Right hindlimb (tissue), 1 donor: ENCODE measurements around the gene PRR20B.
"Not testable (repeated sequence)": the region's sequence is repeated elsewhere in the genome, so short reads cannot be mapped to it uniquely, and the experiment has no call there.

Source experiments
- DNase-seq: peaks from one replicate; pipeline ENCODE4 v3.0.0-alpha.2; 2018

Gene PRR20B

DNA sequence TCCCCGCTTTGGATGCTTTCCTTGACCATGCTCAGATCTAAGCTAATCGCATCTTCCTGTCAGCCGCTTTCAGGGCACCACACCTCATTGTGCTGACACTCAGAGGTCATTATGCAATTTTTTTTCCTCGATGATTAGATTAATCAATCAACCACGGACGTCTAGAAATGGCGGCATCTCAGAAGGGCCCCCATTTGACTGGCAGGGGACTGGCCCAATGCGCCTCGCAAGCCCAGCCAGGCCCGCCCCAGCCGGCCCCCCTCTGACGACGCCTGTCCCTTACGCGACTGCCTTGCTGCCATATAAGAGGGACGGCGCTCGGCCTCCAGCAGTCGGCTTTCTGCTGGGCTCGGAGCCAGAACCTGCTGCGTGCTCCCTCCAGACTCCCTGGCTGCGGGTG, at the start of gene PRR20B:
Gene PRR20B (plus strand): TSS at position 301 of the 400 bp plus-strand sequence. CDS start 387 bp downstream, outside the sequence.
- not testable (repeated sequence) for DNase-seq

DNA sequence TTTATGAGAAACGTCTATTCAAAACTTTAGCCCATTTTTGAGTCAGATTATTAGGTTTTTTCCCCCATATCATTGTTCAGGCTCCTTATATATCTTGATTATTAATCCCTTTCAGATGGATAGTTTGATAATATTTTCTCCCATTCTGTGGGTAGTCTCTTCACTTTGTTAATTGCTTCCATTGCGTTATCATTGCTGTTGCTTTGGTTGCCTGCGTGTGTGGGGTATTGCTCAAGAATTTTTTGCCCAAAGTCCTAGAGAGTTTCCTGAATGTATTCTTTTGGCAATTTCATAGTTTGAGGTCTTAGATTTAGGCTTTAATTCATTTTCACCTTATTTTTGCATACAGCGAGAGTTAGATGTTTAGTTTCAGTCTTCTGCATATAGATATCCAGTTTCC, 32.3 kb upstream of the PRR20B start:
- no peak for DNase-seq

GRCh38 chr13:57123681-57124080, 23.6 kb upstream of the PRR20B start:
- DNase-seq: peak; percentile 84

- DNase-seq: no peak
Measured at GRCh38 chr13:57128909-57129308, 18.4 kb upstream of the PRR20B start.

DNA sequence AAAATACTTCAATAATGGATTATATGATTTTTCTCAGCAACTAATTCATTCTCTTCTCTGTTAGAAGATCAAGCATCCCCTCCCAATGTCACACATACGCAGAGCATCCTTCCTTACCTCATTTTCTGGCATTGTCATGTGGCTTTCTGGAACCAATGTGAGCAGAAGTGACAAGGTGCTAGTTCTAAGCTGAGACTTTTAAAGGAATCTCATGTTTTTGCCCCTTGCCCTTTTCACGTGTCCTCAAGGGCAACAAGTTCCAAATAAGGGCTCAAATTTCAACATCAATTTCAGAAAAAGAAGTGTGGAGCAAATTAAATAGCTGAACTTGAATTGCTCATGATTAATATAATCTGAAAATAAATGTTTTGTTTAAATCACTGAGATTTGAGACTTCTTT, 11.2 kb upstream of the PRR20B start:
- DNase-seq: no peak

DNA sequence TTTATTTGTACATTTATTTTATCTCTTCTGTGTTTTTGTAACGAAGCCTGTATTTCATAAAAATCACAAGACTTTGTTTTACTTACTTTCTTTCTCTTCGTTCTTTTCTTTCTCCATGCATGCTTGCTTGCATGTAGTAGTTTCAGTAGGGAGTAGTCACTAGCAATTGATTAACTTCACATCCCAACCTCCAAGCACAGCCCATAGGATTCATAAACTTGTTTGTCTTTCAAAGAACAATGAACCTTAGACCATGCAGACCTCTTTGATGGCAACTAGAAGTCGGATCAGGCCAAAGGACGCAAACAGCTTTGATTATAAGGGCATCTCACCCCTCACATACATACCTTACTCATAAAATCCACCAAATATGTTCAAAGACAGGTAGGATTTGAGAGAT, 9.7 kb upstream of the PRR20B start:
- DNase-seq: no peak

- DNase-seq: no peak
Measured at GRCh38 chr13:57138988-57139387, 8.3 kb upstream of the PRR20B start.

GRCh38 chr13:57139781-57140180, 7.5 kb upstream of the PRR20B start:
- not testable (repeated sequence) for DNase-seq

DNA sequence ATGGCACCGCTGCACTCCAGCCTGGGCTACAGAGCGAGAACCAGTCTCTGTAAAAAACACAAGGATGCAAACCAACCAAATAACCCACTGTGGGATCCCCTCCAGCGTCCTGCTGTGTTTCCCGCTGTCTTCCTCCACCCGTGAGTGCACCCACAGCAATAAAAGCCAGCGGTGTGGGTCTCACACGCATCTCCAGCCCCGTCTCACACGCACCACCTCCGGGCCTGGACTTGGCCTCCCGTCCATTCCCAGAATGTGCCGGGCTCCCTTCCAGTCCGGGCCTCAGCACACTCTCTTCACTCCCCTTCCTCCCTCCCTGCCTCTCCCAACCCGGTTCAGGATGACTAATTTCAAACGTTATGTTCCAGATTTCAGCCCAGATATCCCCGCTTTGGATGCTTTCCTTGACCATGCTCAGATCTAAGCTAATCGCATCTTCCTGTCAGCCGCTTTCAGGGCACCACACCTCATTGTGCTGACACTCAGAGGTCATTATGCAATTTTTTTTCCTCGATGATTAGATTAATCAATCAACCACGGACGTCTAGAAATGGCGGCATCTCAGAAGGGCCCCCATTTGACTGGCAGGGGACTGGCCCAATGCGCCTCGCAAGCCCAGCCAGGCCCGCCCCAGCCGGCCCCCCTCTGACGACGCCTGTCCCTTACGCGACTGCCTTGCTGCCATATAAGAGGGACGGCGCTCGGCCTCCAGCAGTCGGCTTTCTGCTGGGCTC, 6.9 kb upstream of the PRR20B start, which contains the start of gene PRR20A:
Gene PRR20A (plus strand): TSS at position 684 of the 734 bp plus-strand sequence. CDS start 387 bp downstream, outside the sequence.
- DNase-seq: not testable (repeated sequence)

- not testable (repeated sequence) for DNase-seq
Measured at GRCh38 chr13:57148106-57148505, 818 bp downstream of the PRR20B start.

GRCh38 chr13:57153761-57154160, 6.5 kb downstream of the PRR20B start, which contains the start of gene PRR20C:
Gene PRR20C, plus strand, starts transcription at chr13:57154061. Its CDS starts 387 bp downstream, at chr13:57154448.
- not testable (repeated sequence) for DNase-seq

DNA sequence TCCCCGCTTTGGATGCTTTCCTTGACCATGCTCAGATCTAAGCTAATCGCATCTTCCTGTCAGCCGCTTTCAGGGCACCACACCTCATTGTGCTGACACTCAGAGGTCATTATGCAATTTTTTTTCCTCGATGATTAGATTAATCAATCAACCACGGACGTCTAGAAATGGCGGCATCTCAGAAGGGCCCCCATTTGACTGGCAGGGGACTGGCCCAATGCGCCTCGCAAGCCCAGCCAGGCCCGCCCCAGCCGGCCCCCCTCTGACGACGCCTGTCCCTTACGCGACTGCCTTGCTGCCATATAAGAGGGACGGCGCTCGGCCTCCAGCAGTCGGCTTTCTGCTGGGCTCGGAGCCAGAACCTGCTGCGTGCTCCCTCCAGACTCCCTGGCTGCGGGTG, 13.0 kb downstream of the PRR20B start, which contains the start of gene PRR20D:
Gene PRR20D (plus strand): TSS at position 301 of the 400 bp plus-strand sequence. CDS start 387 bp downstream, outside the sequence.
- DNase-seq: not testable (repeated sequence)

- not testable (repeated sequence) for DNase-seq
Measured at GRCh38 chr13:57166897-57167296, 19.6 kb downstream of the PRR20B start, which contains the start of gene PRR20E. Gene PRR20E, plus strand, starts transcription at chr13:57167197. Its CDS starts 387 bp downstream, at chr13:57167584.

- no peak for DNase-seq
Measured at GRCh38 chr13:57191667-57192066, 44.4 kb downstream of the PRR20B start.
